GM12878 (cell line): ENCODE results near the gene TGFBRAP1. TPM values are rescaled to one million over a fixed set of nuclear protein-coding genes. Genes with fewer than 3 reads are reported as not detected.

Source experiments
- ATAC-seq: fragments of 200-7000 bp; cut with Tn5 transposase; 3 replicates; pipeline ENCODE4 v1.9.1; 2020; ENCODE audit warnings: mild to moderate bottlenecking, moderate library complexity
- BruUV-seq: library from RNA; stranded (reverse); fragments of 400-500 nt; replicated peaks from 2 replicates; lab custom pipeline; 2021; lab: Mats Ljungman, UMichigan
- CTCF ChIA-PET: fragments of 300-600 bp; sonication (Branson Sonifier 250); formaldehyde crosslinking; extraction: SDS; loops from one replicate; lab custom pipeline; 2021; ENCODE audit warnings: inconsistent platforms; lab: Yijun Ruan, JAX
- POLR2A ChIA-PET: fragments of 350-600 bp; formaldehyde crosslinking; extraction: SDS; loops from one replicate; lab custom pipeline; 2021; ENCODE audit warnings: inconsistent platforms; lab: Charles Lee
- RAD21 ChIA-PET: fragments of 300-600 bp; sonication (Branson Sonifier 250); formaldehyde crosslinking; loops from one replicate; lab custom pipeline; 2023; ENCODE audit warnings: antibody characterized with exemption; ENCODE audit not compliant: unreplicated experiment; lab: Charles Lee
- SMC1A ChIA-PET: fragments of 300-600 bp; sonication (Branson Sonifier 250); formaldehyde crosslinking; loops from one replicate; lab custom pipeline; 2023; ENCODE audit not compliant: unreplicated experiment, uncharacterized antibody; lab: Charles Lee
- DNase-seq: peaks from one replicate; pipeline ENCODE4 v3.0.0-alpha.2; 2011; ENCODE audit warnings: low read depth, low spot score
- FAIRE-seq: peaks from 3 replicates; lab custom pipeline; 2011; peaks lifted over from hg19 to GRCh38; lab: Jason Lieb, UNC
- H2AFZ ChIP-seq: 2 replicates; pipeline ENCODE4 v1.6.0; 2011; ENCODE audit warnings: low read depth, low read length, control low read depth; ENCODE audit not compliant: control insufficient read depth
- H3K27ac ChIP-seq: 2 replicates; pipeline ENCODE4 v1.5.1; 2011; ENCODE audit warnings: control low read depth; ENCODE audit not compliant: control insufficient read depth, insufficient read depth
- H3K27me3 ChIP-seq, 2 experiments: replicated peaks in 1 of 2; 2 replicates each; pipeline versions ENCODE4 v1.6.0 to v1.6.1; 2011; ENCODE audit warnings: low read length in 1 of 2; ENCODE audit not compliant: control insufficient read depth in 2 of 2, insufficient read depth in 2 of 2
- H3K36me3 ChIP-seq, 2 experiments: 2 replicates each; pipeline ENCODE4 v1.5.1; 2011; ENCODE audit warnings: low read length in 1 of 2; ENCODE audit not compliant: control insufficient read depth in 2 of 2, insufficient read depth in 2 of 2
- H3K4me1 ChIP-seq: 2 replicates; pipeline ENCODE4 v1.6.1; 2011; ENCODE audit warnings: mild to moderate bottlenecking, low read length, moderate library complexity, mixed read lengths; ENCODE audit not compliant: control insufficient read depth, insufficient read depth
- H3K4me2 ChIP-seq: 2 replicates; pipeline ENCODE4 v1.6.0; 2011; ENCODE audit warnings: control low read depth; ENCODE audit not compliant: control insufficient read depth, insufficient read depth
- H3K4me3 ChIP-seq: fragments of 200-600 bp; sonication (generic); 2 replicates; pipeline ENCODE4 v1.5.1; 2016
- H3K79me2 ChIP-seq: 2 replicates; pipeline ENCODE4 v1.6.0; 2011; ENCODE audit warnings: low read length; ENCODE audit not compliant: control insufficient read depth, insufficient read depth
- H3K9ac ChIP-seq: 2 replicates; pipeline ENCODE4 v1.8.0; 2011; ENCODE audit warnings: low read length, control low read depth, mixed read lengths; ENCODE audit not compliant: control insufficient read depth, insufficient read depth
- H3K9me3 ChIP-seq: replicated peaks from 3 replicates; pipeline ENCODE4 v1.5.1; 2011; ENCODE audit warnings: mild to moderate bottlenecking, low read length; ENCODE audit not compliant: control insufficient read depth, insufficient read depth
- H4K20me1 ChIP-seq: 2 replicates; pipeline ENCODE4 v1.6.0; 2011; ENCODE audit not compliant: control insufficient read depth, insufficient read depth
- CREB1 ChIP-seq: IDR thresholded peaks from 2 replicates; pipeline ENCODE4 v1.6.1; 2012; ENCODE audit warnings: low read depth, mild to moderate bottlenecking, inconsistent platforms
- ETV6 ChIP-seq, 2 experiments: fragments of 450-650 bp in 1 of 2; IDR thresholded peaks in 1 of 2; conservative IDR thresholded peaks in 1 of 2; 2 replicates each; pipeline ENCODE4 v1.6.1; 2014; ENCODE audit warnings: antibody characterized with exemption in 1 of 2, borderline replicate concordance in 1 of 2, low read depth in 1 of 2, mild to moderate bottlenecking in 1 of 2, moderate library complexity in 1 of 2
- FOXK2 ChIP-seq: fragments of 450-650 bp; IDR thresholded peaks from 2 replicates; pipeline ENCODE4 v1.6.1; 2017; ENCODE audit warnings: mild to moderate bottlenecking, moderate library complexity
- IKZF1 ChIP-seq: fragments of 450-650 bp; conservative IDR thresholded peaks from 2 replicates; pipeline ENCODE4 v1.6.1; 2017; ENCODE audit warnings: antibody characterized with exemption, mild to moderate bottlenecking
- MXI1 ChIP-seq: fragments of 150-350 bp; IDR thresholded peaks from 2 replicates; pipeline ENCODE4 v1.6.1; 2011; ENCODE audit warnings: low read depth, mild to moderate bottlenecking, inconsistent platforms, low read length, improper control_type of control experiment
- NR2C2 ChIP-seq: IDR thresholded peaks from 2 replicates; pipeline ENCODE4 v1.6.1; 2011; ENCODE audit warnings: borderline replicate concordance, low read depth; ENCODE audit not compliant: control insufficient read depth, insufficient read length
- SIX5 ChIP-seq: IDR thresholded peaks from 2 replicates; pipeline ENCODE4 v1.6.1; 2011; ENCODE audit warnings: mild to moderate bottlenecking, low read depth, low read length, moderate library complexity; ENCODE audit not compliant: severe bottlenecking
- SMARCA5 ChIP-seq: fragments of 450-650 bp; IDR thresholded peaks from 2 replicates; pipeline ENCODE4 v1.6.1; 2017; ENCODE audit warnings: mild to moderate bottlenecking
- SP1 ChIP-seq: IDR thresholded peaks from one replicate; pipeline ENCODE4 v1.6.1; 2011; ENCODE audit warnings: low read depth, low read length
- STAT3 ChIP-seq: IDR thresholded peaks from 2 replicates; pipeline ENCODE4 v1.6.1; 2011; ENCODE audit warnings: low read depth, low read length, improper control_type of control experiment
- SUZ12 ChIP-seq: fragments of 200-600 bp; sonication (generic); IDR thresholded peaks from one replicate; pipeline ENCODE4 v1.6.1; 2018; ENCODE audit warnings: antibody characterized with exemption, mild to moderate bottlenecking; ENCODE audit not compliant: unreplicated experiment
- WGBS: methylation state at CpG from one replicate; pipeline ENCODE4 v1.1.6; 2016; ENCODE audit warnings: low lambda C conversion rate; ENCODE audit not compliant: insufficient replicate concordance, insufficient coverage; ENCODE audit errors: missing lambda C conversion rate; 5-methylcytosine and 5-hydroxymethylcytosine counted together
- in situ Hi-C: fragments of 300-500 bp; cut with MboI; formaldehyde crosslinking; loops from 9 replicates; pipeline ENCODE4 v1.14.3; 2018; ENCODE audit warnings: mixed read lengths
- intact Hi-C: fragments of 100-400 bp; cut with micrococcal nuclease; formaldehyde crosslinking; loops from one replicate; pipeline ENCODE4 v1.14.2; 2022; ENCODE audit not compliant: unreplicated experiment
- polyA plus RNA-seq, 11 experiments: library from polyadenylated mRNA; depleted of rRNA in 4 of 11; unstranded in 6 of 11; stranded (reverse) in 5 of 11; fragments of >200 nt; fragmentation: Nextera tagmentation in 4 of 11; fragmentation: Illumina TruSeq in 1 of 11; extraction: Ambion mirVana in 4 of 11; extraction: Trizol in 1 of 11; gene quantifications; 1 replicate in 1 of 11; 2 replicates in 10 of 11; pipeline versions ENCODE4 v1.2.1 to v1.2.3, GENCODE V29; 2011 to 2016; ENCODE audit warnings: inconsistent platforms in 2 of 11, missing spikeins in 2 of 11, low read depth in 1 of 11
- total RNA-seq, 4 experiments: library from RNA; depleted of rRNA in 3 of 4; stranded (reverse); fragments of >200 nt in 3 of 4; fragmentation: Illumina TruSeq in 1 of 4; extraction: Trizol in 1 of 4; gene quantifications; 2 replicates each; pipeline versions ENCODE4 v1.2.1 to v1.2.3, GENCODE V29; 2013 to 2021
- TF ChIP-seq, protein P1 (sequence below): fragments of 450-650 bp; IDR thresholded peaks from 2 replicates; pipeline ENCODE4 v1.6.1; 2018; ENCODE audit warnings: mild to moderate bottlenecking, low read depth, moderate library complexity; ENCODE audit not compliant: partially characterized antibody
- TF ChIP-seq, protein P2 (sequence below): fragments of 450-650 bp; IDR thresholded peaks from 2 replicates; pipeline ENCODE4 v1.6.1; 2014; ENCODE audit warnings: mild to moderate bottlenecking
- TF ChIP-seq, protein P3 (sequence below): fragments of 450-650 bp; IDR thresholded peaks from 2 replicates; pipeline ENCODE4 v1.6.1; 2017; ENCODE audit warnings: mild to moderate bottlenecking, low read depth, inconsistent platforms; ENCODE audit not compliant: poor library complexity, severe bottlenecking
- TF ChIP-seq, protein P4 (sequence below): IDR thresholded peaks from 2 replicates; pipeline ENCODE4 v1.6.1; 2011; ENCODE audit warnings: borderline replicate concordance, low read depth, mild to moderate bottlenecking, moderate library complexity, mixed read lengths, low read length; ENCODE audit not compliant: insufficient read depth; ENCODE audit errors: extremely low read length

The TGFBRAP1 gene
- total and polyA plus RNA-seq, 10 of the 15 experiments (the other 5 are each of a cell fraction or from before 2014, with no cell fraction given), result 7.9 to 37.4 (median 23.7) TPM

DNA sequence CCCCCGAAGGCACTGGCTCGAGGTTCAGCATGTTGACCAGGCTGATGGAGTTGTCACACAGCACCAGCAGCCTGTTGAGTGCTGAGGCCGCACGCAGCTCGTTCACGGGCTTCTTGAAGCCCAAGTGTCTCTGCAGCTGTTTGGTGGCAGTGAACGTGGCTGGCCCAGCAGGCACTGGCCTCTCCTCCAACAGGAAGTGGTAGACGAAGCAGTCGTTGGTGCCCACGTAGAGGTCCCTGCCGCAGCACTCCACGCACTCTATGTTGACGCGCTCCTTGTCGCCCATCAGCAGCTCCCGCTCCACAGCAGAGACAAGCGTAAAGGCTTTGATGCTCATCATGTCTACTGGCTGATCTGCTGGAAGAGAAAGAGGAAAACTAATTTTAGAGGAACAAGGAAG, 21.6 kb downstream of the TGFBRAP1 start (continued):
- TF ChIP-seq, protein P1, sequence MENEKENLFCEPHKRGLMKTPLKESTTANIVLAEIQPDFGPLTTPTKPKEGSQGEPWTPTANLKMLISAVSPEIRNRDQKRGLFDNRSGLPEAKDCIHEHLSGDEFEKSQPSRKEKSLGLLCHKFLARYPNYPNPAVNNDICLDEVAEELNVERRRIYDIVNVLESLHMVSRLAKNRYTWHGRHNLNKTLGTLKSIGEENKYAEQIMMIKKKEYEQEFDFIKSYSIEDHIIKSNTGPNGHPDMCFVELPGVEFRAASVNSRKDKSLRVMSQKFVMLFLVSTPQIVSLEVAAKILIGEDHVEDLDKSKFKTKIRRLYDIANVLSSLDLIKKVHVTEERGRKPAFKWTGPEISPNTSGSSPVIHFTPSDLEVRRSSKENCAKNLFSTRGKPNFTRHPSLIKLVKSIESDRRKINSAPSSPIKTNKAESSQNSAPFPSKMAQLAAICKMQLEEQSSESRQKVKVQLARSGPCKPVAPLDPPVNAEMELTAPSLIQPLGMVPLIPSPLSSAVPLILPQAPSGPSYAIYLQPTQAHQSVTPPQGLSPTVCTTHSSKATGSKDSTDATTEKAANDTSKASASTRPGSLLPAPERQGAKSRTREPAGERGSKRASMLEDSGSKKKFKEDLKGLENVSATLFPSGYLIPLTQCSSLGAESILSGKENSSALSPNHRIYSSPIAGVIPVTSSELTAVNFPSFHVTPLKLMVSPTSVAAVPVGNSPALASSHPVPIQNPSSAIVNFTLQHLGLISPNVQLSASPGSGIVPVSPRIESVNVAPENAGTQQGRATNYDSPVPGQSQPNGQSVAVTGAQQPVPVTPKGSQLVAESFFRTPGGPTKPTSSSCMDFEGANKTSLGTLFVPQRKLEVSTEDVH, result no peak
- TF ChIP-seq STAT3, result no peak

DNA sequence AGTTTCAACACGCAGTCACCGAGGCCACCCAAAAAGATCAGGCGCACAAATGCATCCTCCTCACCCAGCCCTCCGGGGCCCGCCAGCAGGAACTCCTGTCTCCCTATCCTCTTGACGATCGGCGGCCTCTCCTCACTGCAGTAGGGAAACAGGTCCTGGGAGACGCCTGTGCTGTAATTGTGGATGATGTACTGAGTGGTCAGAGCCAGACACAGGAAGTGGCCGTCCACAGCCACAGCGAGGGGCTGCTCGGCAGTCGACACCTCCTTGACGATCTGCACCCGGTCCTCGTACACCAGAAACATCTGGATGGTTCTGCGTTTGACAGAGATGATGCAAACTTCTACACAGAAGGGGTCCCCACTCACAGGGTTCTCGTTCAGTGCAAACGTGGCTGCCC, 22.0 kb downstream of the TGFBRAP1 start:
- no peak overlapping the region for H3K9ac ChIP-seq
- DNase-seq (no peak), FAIRE-seq (no peak), ATAC-seq (no peak)
- ChIA-PET RAD21 (no interaction called here), CTCF (no interaction called here), SMC1A (no interaction called here), POLR2A (no interaction called here)
- H2AFZ ChIP-seq, result no peak overlapping the region
- BruUV-seq, result no TSS peak
- H3K4me2 ChIP-seq, result no peak overlapping the region
- in situ Hi-C loops, result no loop called here
- peaks cover 6 to 10% of the 10 kb centered on the region in 2 experiments; a peak in 3 of 4 replicates for H3K36me3 ChIP-seq
- H3K27ac ChIP-seq, result no peak overlapping the region
- no peaks in the 10 kb centered on the region for H3K4me1 ChIP-seq
- peaks cover 34% of the 10 kb centered on the region for H3K79me2 ChIP-seq
- TF ChIP-seq, protein P2, sequence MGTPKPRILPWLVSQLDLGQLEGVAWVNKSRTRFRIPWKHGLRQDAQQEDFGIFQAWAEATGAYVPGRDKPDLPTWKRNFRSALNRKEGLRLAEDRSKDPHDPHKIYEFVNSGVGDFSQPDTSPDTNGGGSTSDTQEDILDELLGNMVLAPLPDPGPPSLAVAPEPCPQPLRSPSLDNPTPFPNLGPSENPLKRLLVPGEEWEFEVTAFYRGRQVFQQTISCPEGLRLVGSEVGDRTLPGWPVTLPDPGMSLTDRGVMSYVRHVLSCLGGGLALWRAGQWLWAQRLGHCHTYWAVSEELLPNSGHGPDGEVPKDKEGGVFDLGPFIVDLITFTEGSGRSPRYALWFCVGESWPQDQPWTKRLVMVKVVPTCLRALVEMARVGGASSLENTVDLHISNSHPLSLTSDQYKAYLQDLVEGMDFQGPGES, result no peak
- TF ChIP-seq SUZ12, result no peak
- no peak for TF ChIP-seq CREB1
- TF ChIP-seq NR2C2, result no peak
- TF ChIP-seq SIX5, result no peak
- TF ChIP-seq ETV6 (conservative IDR thresholded peaks at IDR 0.05 in 1 of 2, IDR thresholded peaks at IDR 0.05 in 1 of 2; ENCODE audit: borderline replicate concordance in 1 of 2, low read depth in 1 of 2), result no peak
- TF ChIP-seq IKZF1, result no peak
- no peak for TF ChIP-seq SMARCA5
- TF ChIP-seq MXI1, result no peak
- TF ChIP-seq, protein P3, sequence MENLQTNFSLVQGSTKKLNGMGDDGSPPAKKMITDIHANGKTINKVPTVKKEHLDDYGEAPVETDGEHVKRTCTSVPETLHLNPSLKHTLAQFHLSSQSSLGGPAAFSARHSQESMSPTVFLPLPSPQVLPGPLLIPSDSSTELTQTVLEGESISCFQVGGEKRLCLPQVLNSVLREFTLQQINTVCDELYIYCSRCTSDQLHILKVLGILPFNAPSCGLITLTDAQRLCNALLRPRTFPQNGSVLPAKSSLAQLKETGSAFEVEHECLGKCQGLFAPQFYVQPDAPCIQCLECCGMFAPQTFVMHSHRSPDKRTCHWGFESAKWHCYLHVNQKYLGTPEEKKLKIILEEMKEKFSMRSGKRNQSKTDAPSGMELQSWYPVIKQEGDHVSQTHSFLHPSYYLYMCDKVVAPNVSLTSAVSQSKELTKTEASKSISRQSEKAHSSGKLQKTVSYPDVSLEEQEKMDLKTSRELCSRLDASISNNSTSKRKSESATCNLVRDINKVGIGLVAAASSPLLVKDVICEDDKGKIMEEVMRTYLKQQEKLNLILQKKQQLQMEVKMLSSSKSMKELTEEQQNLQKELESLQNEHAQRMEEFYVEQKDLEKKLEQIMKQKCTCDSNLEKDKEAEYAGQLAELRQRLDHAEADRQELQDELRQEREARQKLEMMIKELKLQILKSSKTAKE, result no peak
- no peak for TF ChIP-seq FOXK2
- no peak for TF ChIP-seq SP1
- TF ChIP-seq, protein P4, sequence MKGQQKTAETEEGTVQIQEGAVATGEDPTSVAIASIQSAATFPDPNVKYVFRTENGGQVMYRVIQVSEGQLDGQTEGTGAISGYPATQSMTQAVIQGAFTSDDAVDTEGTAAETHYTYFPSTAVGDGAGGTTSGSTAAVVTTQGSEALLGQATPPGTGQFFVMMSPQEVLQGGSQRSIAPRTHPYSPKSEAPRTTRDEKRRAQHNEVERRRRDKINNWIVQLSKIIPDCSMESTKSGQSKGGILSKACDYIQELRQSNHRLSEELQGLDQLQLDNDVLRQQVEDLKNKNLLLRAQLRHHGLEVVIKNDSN, result no peak
- H3K9me3 ChIP-seq, result no peaks in the 10 kb centered on the region; the same call in 2 of the 3 replicates
- no peak overlapping the region for H3K4me3 ChIP-seq
- no peaks in the 10 kb centered on the region for H3K27me3 ChIP-seq
- intact Hi-C loops, result no loop called here
- no peaks in the 10 kb centered on the region for H4K20me1 ChIP-seq
- WGBS, result 95% methylated on average over 19 of the region's 19 CpGs
